DMS79 treated with DMSO at 0.1 percent for 48 hours (cell line): Measurements from ENCODE around the gene PDPR.
"Not testable (repeated sequence)": the region's sequence is repeated elsewhere in the genome, so short reads cannot be mapped to it uniquely, and the experiment has no call there.

Experiments used
- DNase-seq: peaks from one replicate; lab custom pipeline; 2025; lab: John Stamatoyannopoulos, UW

PDPR gene

GRCh38 chr16:70128844-70129243, 14.7 kb downstream of the PDPR start:
- DNase-seq: not testable (repeated sequence)

GRCh38 chr16:70135796-70136195, 21.7 kb downstream of the PDPR start:
- not testable (repeated sequence) for DNase-seq

GRCh38 chr16:70136595-70136994, 22.5 kb downstream of the PDPR start:
- not testable (repeated sequence) for DNase-seq

GRCh38 chr16:70142739-70143138, 28.6 kb downstream of the PDPR start:
- DNase-seq: not testable (repeated sequence)

GRCh38 chr16:70143231-70143895, 29.2 kb downstream of the PDPR start:
- DNase-seq: not testable (repeated sequence)

GRCh38 chr16:70147853-70148252, 33.7 kb downstream of the PDPR start:
- not testable (repeated sequence) for DNase-seq

GRCh38 chr16:70148453-70148852, 34.3 kb downstream of the PDPR start:
- not testable (repeated sequence) for DNase-seq

GRCh38 chr16:70149296-70149695, 35.2 kb downstream of the PDPR start:
- not testable (repeated sequence) for DNase-seq

GRCh38 chr16:70151391-70151790, 37.3 kb downstream of the PDPR start:
- DNase-seq: peak; percentile 98

GRCh38 chr16:70151941-70152509, 37.9 kb downstream of the PDPR start:
- peak; percentile 97 for DNase-seq

- DNase-seq: no peak
Observed at GRCh38 chr16:70152578-70153302, 38.6 kb downstream of the PDPR start.

GRCh38 chr16:70154736-70155135, 40.6 kb downstream of the PDPR start:
- DNase-seq: not testable (repeated sequence)

- no peak for DNase-seq
Observed at GRCh38 chr16:70156207-70156978, 42.3 kb downstream of the PDPR start.

- no peak for DNase-seq
Observed at GRCh38 chr16:70157105-70157476, 43.0 kb downstream of the PDPR start.

- DNase-seq: no peak
Observed at GRCh38 chr16:70157477-70158260, 43.5 kb downstream of the PDPR start.

- no peak for DNase-seq
Observed at GRCh38 chr16:70158261-70158939, 44.3 kb downstream of the PDPR start.

GRCh38 chr16:70159355-70160348, 45.5 kb downstream of the PDPR start:
- no peak for DNase-seq

GRCh38 chr16:70160388-70160787, 46.3 kb downstream of the PDPR start:
- no peak for DNase-seq

GRCh38 chr16:70160821-70161220, 46.7 kb downstream of the PDPR start:
- no peak for DNase-seq

GRCh38 chr16:70161350-70161749, 47.2 kb downstream of the PDPR start:
- DNase-seq: no peak
